Mucosa of gallbladder (tissue), 1 donor: ENCODE measurements around the gene RRAD. TPM values are rescaled to one million over a fixed set of nuclear protein-coding genes. Genes with fewer than 3 reads are reported as not detected.

Experiments used
- DNase-seq: peaks from one replicate; pipeline ENCODE4 v3.0.0-alpha.2; 2020; ENCODE audit warnings: low spot score
- total RNA-seq: library from RNA; stranded (reverse); gene quantifications from one replicate; pipeline ENCODE4 v1.2.1, GENCODE V29; 2021
- donor health status: DM: no; HTN: no; CAD: no.

Gene RRAD
- total RNA-seq, 1 donor from 2014 or later = 9.4 TPM

DNA sequence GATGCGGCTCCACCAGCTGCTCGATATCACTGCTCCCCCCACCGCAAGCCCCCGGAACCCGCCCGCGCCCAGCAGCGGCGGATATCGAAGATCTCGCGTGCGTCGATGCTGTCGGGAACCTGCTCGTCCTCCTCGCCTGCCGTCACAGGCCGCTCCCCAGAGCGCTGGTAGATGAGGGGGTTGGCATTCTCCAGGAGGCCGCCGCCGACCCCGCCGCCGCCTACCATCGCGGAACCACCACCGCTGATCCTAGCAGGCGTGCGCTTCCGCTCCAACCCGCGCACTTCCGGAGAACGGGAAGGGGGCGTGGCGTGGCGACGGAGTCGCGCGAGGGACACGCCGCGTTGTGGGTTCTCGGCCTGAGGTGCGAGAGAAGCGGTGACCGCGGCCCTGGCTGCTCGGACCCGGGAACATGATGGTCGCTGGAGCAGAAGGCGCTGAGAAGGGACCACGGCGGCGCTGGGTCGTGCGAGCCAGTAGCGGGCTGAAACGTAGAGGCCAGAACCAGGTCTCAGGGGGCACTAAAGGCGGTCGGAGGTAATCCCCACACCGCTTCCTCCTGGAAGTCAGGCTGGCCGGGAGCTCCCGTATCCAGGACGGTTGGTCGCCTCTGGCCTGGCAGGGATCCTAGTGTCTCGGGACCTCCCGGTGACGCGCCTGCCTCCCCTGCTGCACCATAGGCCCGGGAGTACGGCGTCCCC lies 9.0 kb upstream of the RRAD start, which contains the start of gene CIAO2B:
TSS of gene CIAO2B (minus strand) at position 265 of the 701 bp plus-strand sequence. CDS start at position 227, 38 bp downstream.
- peak; percentile 91 for DNase-seq

DNA sequence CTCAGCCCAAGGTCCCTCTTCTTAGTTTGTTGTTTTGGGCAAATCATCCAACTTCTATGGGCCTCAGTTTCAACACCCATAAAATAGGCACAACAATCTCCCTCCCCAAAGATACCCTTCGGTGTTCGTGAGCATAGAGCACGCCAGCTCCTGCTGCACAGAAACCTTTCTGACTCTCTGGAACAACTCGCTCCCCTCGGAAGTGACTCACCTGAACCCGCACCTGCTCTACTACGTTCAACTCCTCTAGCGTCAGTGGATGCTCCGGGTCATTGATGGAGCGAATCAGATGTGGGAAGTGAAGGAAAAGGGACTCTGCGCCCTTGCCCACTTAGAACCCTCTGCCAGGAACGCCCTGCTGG lies 8.4 kb upstream of the RRAD start:
- no peak for DNase-seq

DNA sequence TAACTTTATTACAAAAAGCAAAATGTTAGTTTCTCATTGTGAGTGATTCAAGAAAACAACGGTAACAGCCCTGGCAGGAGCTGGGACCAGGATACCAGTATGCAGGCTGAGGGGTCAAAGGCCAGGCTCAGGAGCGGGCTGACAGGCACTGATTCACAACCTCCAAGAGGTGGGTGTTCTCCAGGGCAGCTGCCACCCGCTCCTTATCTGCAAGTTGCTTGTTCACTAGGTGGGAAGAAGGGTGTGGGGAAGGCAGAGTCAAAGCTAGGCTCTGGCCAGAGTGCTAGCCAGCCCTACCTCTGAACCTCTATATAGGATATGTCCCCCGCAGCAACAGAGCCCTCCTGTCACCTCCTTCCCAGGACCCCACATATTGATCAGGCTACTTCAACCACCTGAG lies 6.7 kb upstream of the RRAD start:
- no peak for DNase-seq

GRCh38 chr16:66931665-66932064 lies 6.3 kb upstream of the RRAD start:
- no peak for DNase-seq

- peak; percentile 34 for DNase-seq
Measured at GRCh38 chr16:66930189-66930588, 4.9 kb upstream of the RRAD start.

GRCh38 chr16:66928702-66929388 lies 3.5 kb upstream of the RRAD start:
- DNase-seq = no peak

GRCh38 chr16:66927918-66928649 lies 2.7 kb upstream of the RRAD start:
- no peak for DNase-seq

DNA sequence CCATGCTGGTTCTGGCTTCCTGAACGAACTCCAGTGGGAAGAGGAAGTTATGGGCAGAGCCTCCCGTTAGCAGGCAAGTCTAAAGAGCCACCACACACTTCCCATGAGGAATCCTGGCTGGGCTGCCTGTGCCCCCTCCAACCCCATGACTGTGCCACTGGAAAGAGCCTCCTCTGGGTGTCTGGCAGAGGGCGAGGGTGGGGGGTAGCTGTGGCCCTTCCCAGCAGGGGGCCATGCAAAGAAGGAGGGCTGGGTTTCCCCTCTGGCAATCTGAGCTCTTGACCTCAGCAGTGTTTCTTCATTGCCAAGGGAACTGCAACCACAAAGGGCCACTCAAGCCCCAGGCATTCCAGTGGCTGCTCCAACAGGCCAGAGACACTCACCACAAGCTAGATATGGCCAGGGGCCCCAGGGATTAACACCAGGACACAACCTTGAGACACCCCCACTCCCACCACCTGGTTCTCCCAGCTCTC lies 1.7 kb upstream of the RRAD start:
- no peak for DNase-seq

DNA sequence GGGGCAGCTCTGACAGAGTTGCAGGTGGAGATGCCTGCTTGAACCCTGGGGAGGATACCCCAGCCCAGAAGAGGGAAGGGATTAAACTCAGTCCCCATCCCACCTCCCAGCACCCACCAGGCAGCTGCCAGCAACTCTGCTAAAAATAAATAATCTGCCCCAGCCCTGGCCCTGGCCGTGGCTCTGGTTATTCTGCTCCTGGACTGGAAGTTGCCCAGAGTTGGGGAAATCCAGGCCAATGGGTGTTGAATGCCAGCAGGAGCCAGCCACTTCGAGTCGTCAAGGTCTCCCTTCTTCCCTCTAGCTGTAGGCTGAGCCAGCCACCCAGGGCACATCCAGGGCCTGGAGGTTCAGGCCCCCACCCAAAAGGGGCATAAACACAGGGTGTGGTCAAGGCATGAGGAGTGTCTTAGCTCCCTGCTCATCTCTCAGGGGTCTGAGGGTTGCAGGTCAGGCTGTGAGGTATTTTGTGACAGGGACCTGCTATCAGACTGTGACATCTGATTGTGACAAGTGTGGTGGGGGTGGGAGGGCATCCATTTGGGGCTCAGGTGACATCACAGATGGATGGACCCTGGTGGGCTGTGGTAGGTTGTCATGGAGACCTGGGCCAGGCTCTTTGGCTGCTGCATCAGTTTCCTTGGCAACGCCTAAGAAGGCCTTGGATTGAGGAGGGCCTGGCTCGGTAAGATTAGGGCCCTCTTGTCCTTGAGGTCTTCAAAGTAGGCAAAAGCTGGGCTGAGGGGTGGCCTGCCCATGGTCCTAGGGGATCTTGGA lies 1.0 kb upstream of the RRAD start:
- DNase-seq = no peak

GRCh38 chr16:66924527-66925321 lies 611 bp downstream of the RRAD start:
- no peak for DNase-seq

DNA sequence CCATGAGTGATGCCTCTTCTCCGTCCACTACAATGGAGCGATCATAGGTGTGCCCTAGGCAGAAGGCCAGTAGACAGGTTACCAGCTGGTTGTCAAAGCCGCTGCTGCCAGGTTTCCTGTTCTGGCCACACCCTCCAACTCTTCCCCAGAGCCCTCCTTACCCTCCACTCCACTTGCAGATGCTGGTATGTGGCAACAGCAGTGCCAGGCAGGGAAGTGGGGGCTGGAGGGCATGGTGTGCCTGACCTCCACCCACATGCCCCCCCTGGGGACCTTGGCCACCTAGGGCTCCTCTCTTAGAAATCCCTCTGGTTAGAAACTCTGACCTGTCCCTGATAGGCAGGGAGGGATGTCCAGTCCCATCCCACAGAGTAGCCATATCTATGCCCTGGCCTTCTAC lies 1.5 kb downstream of the RRAD start:
- no peak for DNase-seq

GRCh38 chr16:66923247-66923731 lies 2.0 kb downstream of the RRAD start:
- no peak for DNase-seq

DNA sequence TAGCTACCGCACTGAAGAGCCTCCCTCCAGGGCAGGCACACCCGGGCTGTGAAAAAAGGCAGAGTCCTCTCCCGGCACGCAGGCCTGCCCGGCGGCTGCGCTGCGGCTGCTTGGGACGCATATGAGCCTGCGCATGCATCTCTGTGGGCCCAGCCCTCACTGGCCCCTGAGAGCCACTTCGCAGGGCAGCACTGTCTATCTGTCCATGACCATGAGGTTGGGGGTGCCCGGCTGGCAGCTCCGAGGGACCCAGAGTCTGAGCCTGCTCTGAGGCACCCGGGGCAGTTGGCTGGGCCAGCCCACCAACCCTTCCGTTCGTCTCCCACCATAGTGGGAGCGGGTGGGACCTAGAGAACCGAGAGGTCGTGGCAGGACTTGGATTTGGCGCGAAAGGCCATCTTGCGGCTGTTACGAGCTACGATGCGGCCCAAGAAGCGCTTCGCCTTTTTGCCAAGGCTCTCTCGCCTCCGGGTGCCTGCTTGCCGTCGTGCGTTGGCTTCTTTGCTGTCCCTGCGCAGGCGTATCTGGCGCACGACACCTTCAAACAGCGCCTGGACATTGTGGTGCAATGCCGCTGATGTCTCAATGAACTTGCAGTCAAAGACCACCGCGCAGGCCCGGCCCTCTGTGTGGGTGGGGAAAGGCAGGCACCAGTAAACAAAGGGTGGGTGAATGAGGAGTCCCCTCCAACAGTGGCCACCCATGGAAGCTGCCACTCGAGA lies 3.4 kb downstream of the RRAD start:
- no peak for DNase-seq

- no peak for DNase-seq
Measured at GRCh38 chr16:66920924-66921680, 4.2 kb downstream of the RRAD start.

- DNase-seq = no peak
Measured at GRCh38 chr16:66920299-66920590, 5.1 kb downstream of the RRAD start.

- DNase-seq = no peak
Measured at GRCh38 chr16:66919569-66920298, 5.6 kb downstream of the RRAD start.

GRCh38 chr16:66918803-66919568 lies 6.3 kb downstream of the RRAD start, which contains the start of gene CDH16:
TSS of gene CDH16 (minus strand) at chr16:66918885. CDS start at chr16:66918065, 820 bp downstream.
- DNase-seq = peak; percentile 45

DNA sequence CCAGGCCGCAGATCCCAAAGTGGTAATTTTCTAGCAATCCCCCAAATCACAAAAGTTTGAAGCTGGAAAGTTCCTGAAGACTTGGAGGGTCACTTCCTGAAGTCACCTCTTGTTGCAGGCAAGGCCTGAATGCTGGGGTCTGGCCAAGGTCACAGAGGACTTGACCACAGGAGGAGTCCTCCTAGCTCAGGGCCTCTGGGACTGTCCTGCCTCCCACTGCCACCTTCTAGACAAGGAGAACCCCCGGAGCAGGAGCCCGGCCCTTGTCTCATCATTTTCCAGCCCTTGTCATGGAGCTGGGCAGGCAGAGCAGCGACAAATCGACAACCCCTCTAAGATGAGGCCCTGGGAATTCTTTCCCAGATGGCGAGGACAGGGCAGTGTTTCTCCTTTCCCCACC lies 7.0 kb downstream of the RRAD start:
- no peak for DNase-seq
